Gastroesophageal sphincter (tissue), 4 donors: ENCODE data around the gene LDLRAD2. TPM values are rescaled to one million over a fixed set of nuclear protein-coding genes. Genes with fewer than 3 reads are reported as not detected.

Experiments
- ATAC-seq: fragments of 150-250 bp; one replicate; pipeline ENCODE4 v1.9.1; 2016; ENCODE audit warnings: mild to moderate bottlenecking, moderate library complexity
- H3K27ac ChIP-seq, 4 donors: fragments of 200-600 bp; sonication (generic) in 3 of 4; 1 replicate in 3 of 4; 2 replicates in 1 of 4; pipeline ENCODE4 v1.5.1; 2016 to 2019
- H3K27me3 ChIP-seq: fragments of 200-600 bp; sonication (generic); one replicate; pipeline ENCODE4 v1.5.1; 2019
- H3K36me3 ChIP-seq, 2 donors: fragments of 200-600 bp; sonication (generic); one replicate each; pipeline ENCODE4 v1.5.1; 2019; ENCODE audit warnings: control low read depth in 1 of 2
- H3K4me1 ChIP-seq, 3 donors: fragments of 200-600 bp; sonication (generic); 1 replicate in 2 of 3; 2 replicates in 1 of 3; pipeline ENCODE4 v1.5.1; 2016 to 2019; ENCODE audit warnings: control low read depth in 2 of 3
- H3K4me3 ChIP-seq, 2 donors: fragments of 200-600 bp; sonication (generic); one replicate each; pipeline ENCODE4 v1.5.1; 2019; ENCODE audit warnings: mild to moderate bottlenecking in 1 of 2, moderate library complexity in 1 of 2
- H3K9me3 ChIP-seq, 3 donors: fragments of 200-600 bp; sonication (generic); one replicate each; pipeline ENCODE4 v1.5.1; 2017 to 2019; ENCODE audit warnings: control low read depth in 2 of 3
- CTCF ChIP-seq, 4 experiments: fragments of 200-600 bp in 2 of 4; fragments of 450-650 bp in 2 of 4; sonication (generic) in 1 of 4; IDR thresholded peaks; one replicate each; pipeline ENCODE4 v1.5.1; 2017 to 2019; ENCODE audit warnings: antibody characterized with exemption in 4 of 4, mild to moderate bottlenecking in 2 of 4, moderate library complexity in 2 of 4
- EP300 ChIP-seq: sonication (generic); formaldehyde crosslinking; IDR thresholded peaks from one replicate; pipeline ENCODE4 v1.6.1; 2017; ENCODE audit warnings: antibody characterized with exemption, mild to moderate bottlenecking
- POLR2A ChIP-seq, 2 donors: fragments of 450-650 bp; IDR thresholded peaks; one replicate each; pipeline ENCODE4 v1.6.1; 2017; ENCODE audit warnings: antibody characterized with exemption in 2 of 2, mild to moderate bottlenecking in 2 of 2, moderate library complexity in 1 of 2
- POLR2AphosphoS5 ChIP-seq: sonication (generic); formaldehyde crosslinking; IDR thresholded peaks from one replicate; pipeline ENCODE4 v1.6.1; 2017; ENCODE audit warnings: antibody characterized with exemption
- WGBS, 2 donors: methylation state at CpG; one replicate each; pipeline ENCODE4 v1.1.5; 2018; ENCODE audit warnings: low coverage in 1 of 2; 5-methylcytosine and 5-hydroxymethylcytosine counted together
- total RNA-seq, 4 donors: library from RNA; depleted of rRNA; stranded (reverse); fragments of >200 nt; gene quantifications; one replicate each; pipeline ENCODE4 v1.1.0, GENCODE V29; 2016

The LDLRAD2 gene
- total RNA-seq, 4 donors from 2014 or later: 0.08 TPM; not detected in 3

GRCh38 chr1:21859669-21860179 is 47.7 kb downstream of the LDLRAD2 start:
- Histone ChIP-seq H3K36me3 (peaks cover 0 to 98% of the 10 kb centered on the region in 2 donors), H3K27ac (peak overlapping the region in 3 of 4 donors; percentile 60 to 81 (median 71))
- TF ChIP-seq EP300 (no peak), POLR2AphosphoS5 (no peak), CTCF (IDR thresholded peaks at IDR 0.05) (no peak), POLR2A (IDR thresholded peaks at IDR 0.05) (no peak)

GRCh38 chr1:21860971-21861370 is 48.9 kb downstream of the LDLRAD2 start:
- H3K9me3 ChIP-seq: no peaks in the 10 kb centered on the region
- no peak overlapping the region for H3K4me3 ChIP-seq
- peaks cover 0 to 98% of the 10 kb centered on the region in 2 donors for H3K36me3 ChIP-seq
- peaks cover 0 to 21% (median 0%) of the 10 kb centered on the region in 3 donors for H3K4me1 ChIP-seq
- WGBS, 2 donors: 93 to 100% methylated on average over 3 of the region's 3 CpGs
- H3K27ac ChIP-seq: peak overlapping the region in 3 of 4 donors; percentile 71 to 84 (median 81)
- no peak for TF ChIP-seq CTCF (IDR thresholded peaks at IDR 0.05)
- H3K27me3 ChIP-seq: no peaks in the 10 kb centered on the region
- no peak for ATAC-seq

More at GRCh38 chr1:21859669-21860179, 47.7 kb downstream of the LDLRAD2 start:
- peaks cover 0 to 21% (median 0%) of the 10 kb centered on the region in 3 donors for H3K4me1 ChIP-seq
- no peaks in the 10 kb centered on the region for H3K27me3 ChIP-seq
- ATAC-seq: no peak
- no peak overlapping the region for H3K4me3 ChIP-seq
- WGBS, 2 donors: no CpG with 5 or more reads among the region's 10 CpGs
- no peaks in the 10 kb centered on the region for H3K9me3 ChIP-seq

- H3K4me3 ChIP-seq: no peak overlapping the region
- WGBS, 2 donors: 49 to 60% methylated on average over 4 to 6 of the region's 19 CpGs
- H3K27me3 ChIP-seq: no peaks in the 10 kb centered on the region
- peak overlapping the region; percentile 1 to 84 (median 76) for H3K27ac ChIP-seq
- peaks cover 0 to 98% of the 10 kb centered on the region in 2 donors for H3K36me3 ChIP-seq
- ATAC-seq: peak; percentile 62
- peaks cover 0 to 24% (median 0%) of the 10 kb centered on the region in 3 donors for H3K4me1 ChIP-seq
- no peak for TF ChIP-seq CTCF (IDR thresholded peaks at IDR 0.05)
- peak; percentile 93 for TF ChIP-seq POLR2AphosphoS5
- no peaks in the 10 kb centered on the region for H3K9me3 ChIP-seq
Observed at GRCh38 chr1:21861602-21862429, 49.8 kb downstream of the LDLRAD2 start.

DNA sequence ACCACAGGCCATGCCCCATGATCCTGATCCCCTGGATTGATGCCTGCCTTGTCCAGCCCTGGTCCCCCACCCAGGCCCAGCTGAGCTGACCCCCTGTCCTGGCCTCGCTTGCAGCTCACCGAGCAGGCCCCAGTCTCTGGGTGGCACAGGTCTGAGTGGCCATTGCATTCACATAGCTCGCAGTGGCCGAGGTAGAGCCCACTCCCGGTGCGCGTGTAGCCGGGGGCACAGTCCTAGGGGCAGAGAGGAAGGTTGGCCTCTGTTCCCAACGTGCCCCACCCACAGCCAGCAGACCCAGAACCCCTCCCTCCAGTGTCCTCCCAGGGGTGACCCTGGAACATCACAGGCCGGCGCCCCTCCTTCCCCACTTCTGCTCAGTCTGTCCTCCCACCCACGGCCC is 51.9 kb downstream of the LDLRAD2 start:
- WGBS, 2 donors: 60 to 80% methylated on average over 1 to 3 of the region's 12 CpGs
- Histone ChIP-seq H3K4me1 (peaks cover 0 to 37% (median 0%) of the 10 kb centered on the region in 3 donors), H3K27ac (peak overlapping the region in 3 of 4 donors; percentile 64 to 81 (median 71)), H3K9me3 (no peaks in the 10 kb centered on the region), H3K4me3 (no peak overlapping the region), H3K27me3 (no peaks in the 10 kb centered on the region), H3K36me3 (peaks cover 0 to 94% of the 10 kb centered on the region in 2 donors)
- no peak for ATAC-seq
- TF ChIP-seq POLR2AphosphoS5: no peak
- no peak for TF ChIP-seq CTCF (IDR thresholded peaks at IDR 0.05)
- no peak for TF ChIP-seq POLR2A (IDR thresholded peaks at IDR 0.05)
- TF ChIP-seq EP300: no peak

GRCh38 chr1:21864730-21865129 is 52.7 kb downstream of the LDLRAD2 start:
- no peak for TF ChIP-seq POLR2A (IDR thresholded peaks at IDR 0.05)
- TF ChIP-seq POLR2AphosphoS5: no peak
- TF ChIP-seq CTCF (IDR thresholded peaks at IDR 0.05): no peak
- TF ChIP-seq EP300: no peak
- H3K36me3 ChIP-seq: peaks cover 0 to 94% of the 10 kb centered on the region in 2 donors
- H3K4me3 ChIP-seq: no peak overlapping the region
- peaks cover 0 to 44% (median 3%) of the 10 kb centered on the region in 3 donors for H3K4me1 ChIP-seq
- ATAC-seq: no peak
- 89 to 90% methylated on average over 2 to 5 of the region's 27 CpGs for WGBS, 2 donors
- no peaks in the 10 kb centered on the region for H3K9me3 ChIP-seq
- no peaks in the 10 kb centered on the region for H3K27me3 ChIP-seq
- peak overlapping the region in 3 of 4 donors; percentile 64 to 81 (median 71) for H3K27ac ChIP-seq
